Measurements from ENCODE around the gene NHLH2.

Gene NHLH2

GRCh38 chr1:115840605-115841460 is at the start of gene NHLH2:
Gene NHLH2 (minus strand): TSS chr1:115841126. CDS start chr1:115838372, 2,754 bp downstream.
- no peak for TF ChIP-seq JUND (IDR thresholded peaks at IDR 0.05; ENCODE audit: low read depth)
- in situ Hi-C loops (cut with HindIII; ENCODE audit: low pct_unique_long_range_greater_than_20kb, low sequenced_read_pairs): no loop called here
- no peak for DNase-seq (ENCODE audit: low read depth in 1 of 2, low spot score in 1 of 2)

- in situ Hi-C loops (cut with HindIII; ENCODE audit: low pct_unique_long_range_greater_than_20kb, low sequenced_read_pairs): no loop called here
- no peak for DNase-seq (ENCODE audit: low read depth in 1 of 2, low spot score in 1 of 2)
- no peak for TF ChIP-seq JUND (IDR thresholded peaks at IDR 0.05; ENCODE audit: low read depth)
These were observed 49.7 kb upstream of the NHLH2 start for GRCh38 chr1:115890580-115890979.

- no peak for DNase-seq (ENCODE audit: low read depth in 1 of 2, low spot score in 1 of 2)
- TF ChIP-seq JUND (IDR thresholded peaks at IDR 0.05; ENCODE audit: low read depth): no peak
- in situ Hi-C loops (cut with HindIII; ENCODE audit: low pct_unique_long_range_greater_than_20kb, low sequenced_read_pairs): no loop called here
These were observed 48.0 kb upstream of the NHLH2 start for GRCh38 chr1:115888976-115889375.

GRCh38 chr1:115882913-115883902 is 42.3 kb upstream of the NHLH2 start:
- no peak for TF ChIP-seq JUND (IDR thresholded peaks at IDR 0.05; ENCODE audit: low read depth)
- in situ Hi-C loops (cut with HindIII; ENCODE audit: low pct_unique_long_range_greater_than_20kb, low sequenced_read_pairs): no loop called here
- no peak for DNase-seq (ENCODE audit: low read depth in 1 of 2, low spot score in 1 of 2)

DNA sequence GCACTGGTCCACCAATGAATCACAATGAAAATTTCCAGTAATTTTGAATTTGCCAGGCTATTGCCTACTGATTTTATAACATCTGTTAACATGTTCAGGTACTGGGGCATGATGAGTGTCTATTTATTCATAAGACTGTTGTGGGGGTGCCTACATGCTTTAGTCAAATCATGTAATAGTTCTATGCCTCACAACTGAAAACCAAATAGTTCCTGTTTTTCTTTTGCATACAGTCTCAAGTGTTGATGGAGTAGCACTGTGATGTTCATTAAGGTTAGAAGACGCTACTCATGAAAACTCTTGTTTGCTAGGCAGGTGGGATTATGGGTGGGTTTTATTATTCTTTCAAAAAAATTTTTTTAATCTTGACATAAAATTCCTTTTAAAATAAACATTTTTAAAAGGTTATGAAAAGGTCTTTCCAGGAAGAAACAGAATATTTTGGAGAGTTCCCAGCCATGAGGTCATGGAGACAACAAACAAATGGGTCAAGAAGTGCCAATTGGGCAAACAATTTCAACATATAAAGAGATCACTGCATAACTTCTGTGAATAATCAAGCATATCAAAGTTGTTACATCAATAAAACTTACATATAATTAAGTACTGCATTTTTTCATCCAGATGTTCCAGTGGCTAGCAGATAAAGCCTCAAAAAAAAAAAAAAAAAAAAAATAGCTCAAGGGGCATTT is 40.2 kb upstream of the NHLH2 start:
- no peak for DNase-seq (ENCODE audit: low read depth in 1 of 2, low spot score in 1 of 2)
- TF ChIP-seq JUND (IDR thresholded peaks at IDR 0.05; ENCODE audit: low read depth): no peak
- in situ Hi-C loops (cut with HindIII; ENCODE audit: low pct_unique_long_range_greater_than_20kb, low sequenced_read_pairs): no loop called here

GRCh38 chr1:115879977-115880376 is 39.1 kb upstream of the NHLH2 start:
- no peak for TF ChIP-seq JUND (IDR thresholded peaks at IDR 0.05; ENCODE audit: low read depth)
- in situ Hi-C loops (cut with HindIII; ENCODE audit: low pct_unique_long_range_greater_than_20kb, low sequenced_read_pairs): no loop called here
- DNase-seq (ENCODE audit: low read depth in 1 of 2, low spot score in 1 of 2): no peak

GRCh38 chr1:115877511-115877910 is 36.6 kb upstream of the NHLH2 start:
- no peak for TF ChIP-seq JUND (IDR thresholded peaks at IDR 0.05; ENCODE audit: low read depth)
- in situ Hi-C loops (cut with HindIII; ENCODE audit: low pct_unique_long_range_greater_than_20kb, low sequenced_read_pairs): no loop called here
- DNase-seq (ENCODE audit: low read depth in 1 of 2, low spot score in 1 of 2): no peak

GRCh38 chr1:115874904-115875303 is 34.0 kb upstream of the NHLH2 start:
- no peak for DNase-seq (ENCODE audit: low read depth in 1 of 2, low spot score in 1 of 2)
- TF ChIP-seq JUND (IDR thresholded peaks at IDR 0.05; ENCODE audit: low read depth): no peak
- in situ Hi-C loops (cut with HindIII; ENCODE audit: low pct_unique_long_range_greater_than_20kb, low sequenced_read_pairs): no loop called here

- no peak for DNase-seq (ENCODE audit: low read depth in 1 of 2, low spot score in 1 of 2)
- in situ Hi-C loops (cut with HindIII; ENCODE audit: low pct_unique_long_range_greater_than_20kb, low sequenced_read_pairs): no loop called here
- TF ChIP-seq JUND (IDR thresholded peaks at IDR 0.05; ENCODE audit: low read depth): no peak
These were observed 33.6 kb upstream of the NHLH2 start for GRCh38 chr1:115874497-115874896.

GRCh38 chr1:115873184-115873583 is 32.3 kb upstream of the NHLH2 start:
- no peak for TF ChIP-seq JUND (IDR thresholded peaks at IDR 0.05; ENCODE audit: low read depth)
- no peak for DNase-seq (ENCODE audit: low read depth in 1 of 2, low spot score in 1 of 2)
- in situ Hi-C loops (cut with HindIII; ENCODE audit: low pct_unique_long_range_greater_than_20kb, low sequenced_read_pairs): no loop called here

DNA sequence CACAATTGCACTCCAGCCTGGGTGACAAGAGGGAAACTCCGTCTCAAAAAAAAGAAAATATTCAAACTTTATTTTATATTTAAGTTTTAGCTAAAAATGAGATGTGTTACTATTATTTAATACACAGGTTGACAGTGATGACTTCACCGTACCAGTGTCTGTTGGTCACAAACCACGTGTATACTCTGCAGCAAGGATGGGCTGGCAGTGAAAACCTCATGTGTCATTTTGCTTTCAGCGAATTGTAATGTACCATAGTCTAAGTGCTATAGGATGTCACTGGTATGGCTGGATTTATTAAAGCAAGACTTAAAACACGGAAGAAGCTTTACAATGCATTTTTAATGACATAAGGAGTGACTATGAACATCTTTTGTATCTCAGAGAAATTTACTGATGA is 28.1 kb upstream of the NHLH2 start:
- DNase-seq (ENCODE audit: low read depth in 1 of 2, low spot score in 1 of 2): no peak
- in situ Hi-C loops (cut with HindIII; ENCODE audit: low pct_unique_long_range_greater_than_20kb, low sequenced_read_pairs): no loop called here
- no peak for TF ChIP-seq JUND (IDR thresholded peaks at IDR 0.05; ENCODE audit: low read depth)

DNA sequence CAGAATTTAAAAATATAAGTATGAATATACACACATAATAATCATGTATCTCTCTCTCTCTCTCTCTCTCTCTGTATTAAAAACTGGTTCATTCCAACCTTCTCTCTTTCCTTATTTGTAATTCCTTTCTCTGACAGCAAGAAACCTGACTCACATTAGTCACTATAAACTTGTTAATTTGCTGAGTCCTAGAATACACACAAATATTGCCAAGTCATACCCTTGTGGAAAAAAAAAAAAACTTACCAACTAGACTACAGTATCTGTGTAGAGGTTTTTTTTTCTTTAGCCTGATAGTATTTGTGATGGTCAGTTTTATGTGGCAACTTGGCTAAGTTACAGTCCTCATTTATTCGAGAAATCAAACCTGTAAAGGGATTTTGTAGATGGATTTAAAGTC is 26.3 kb upstream of the NHLH2 start:
- no peak for DNase-seq (ENCODE audit: low read depth in 1 of 2, low spot score in 1 of 2)
- in situ Hi-C loops (cut with HindIII; ENCODE audit: low pct_unique_long_range_greater_than_20kb, low sequenced_read_pairs): no loop called here
- no peak for TF ChIP-seq JUND (IDR thresholded peaks at IDR 0.05; ENCODE audit: low read depth)
